ENCODE data around the gene ABTB1.

DNA sequence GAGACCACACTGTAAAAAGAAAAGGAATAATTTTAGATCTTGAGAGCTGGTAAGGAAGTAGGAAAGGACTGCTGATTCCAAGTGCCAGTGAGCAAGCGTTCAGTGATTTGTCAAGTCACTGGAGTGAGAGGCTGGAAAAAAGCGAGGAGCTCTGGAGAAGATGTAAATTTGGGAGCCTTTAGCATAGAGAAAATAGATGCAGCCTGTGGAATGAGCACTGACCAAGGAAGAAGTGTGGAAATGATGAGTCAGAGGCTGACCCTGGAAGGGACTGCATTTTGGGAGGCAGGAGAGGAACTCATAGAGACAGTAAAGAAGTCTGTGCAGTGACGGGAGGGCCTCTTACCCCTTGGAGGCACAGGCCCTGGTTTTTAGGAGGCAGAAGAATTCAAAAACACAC lies 17.1 kb upstream of the ABTB1 start:
- TF ChIP-seq POLR2A (IDR thresholded peaks at IDR 0.05; ENCODE audit: low read depth, low read length) (no peak), POLR2AphosphoS5 (IDR thresholded peaks at IDR 0.05; ENCODE audit: low read depth, low read length) (no peak), TAF1 (IDR thresholded peaks at IDR 0.05; ENCODE audit: borderline replicate concordance, low read depth, low read length) (no peak)
